Esophagus muscularis mucosa (tissue), 3 donors: ENCODE measurements around the gene NUP205.

Experiments
- POLR2A ChIP-seq: fragments of 450-650 bp; IDR thresholded peaks from one replicate; pipeline ENCODE4 v1.6.1; 2017; ENCODE audit warnings: antibody characterized with exemption, moderate library complexity, mild to moderate bottlenecking, low read depth
- POLR2AphosphoS5 ChIP-seq, 2 donors: sonication (generic); formaldehyde crosslinking; IDR thresholded peaks; one replicate each; pipeline ENCODE4 v1.6.1; 2017; ENCODE audit warnings: antibody characterized with exemption in 2 of 2
- TF ChIP-seq, protein P1 (sequence below), 3 experiments: fragments of 200-600 bp in 2 of 3; fragments of 450-650 bp in 1 of 3; sonication (generic) in 2 of 3; IDR thresholded peaks; one replicate each; pipeline ENCODE4 v1.5.1; 2017 to 2019; ENCODE audit warnings: antibody characterized with exemption in 3 of 3, mild to moderate bottlenecking in 2 of 3, moderate library complexity in 1 of 3

GRCh38 chr7:135662373-135663114, 104.8 kb downstream of the NUP205 start, which contains the start of gene STMP1:
- TF ChIP-seq POLR2A (peak; percentile 93), POLR2AphosphoS5 (IDR thresholded peaks at IDR 0.05) (peak; percentile 95 to 98)
- TF ChIP-seq, protein P1, sequence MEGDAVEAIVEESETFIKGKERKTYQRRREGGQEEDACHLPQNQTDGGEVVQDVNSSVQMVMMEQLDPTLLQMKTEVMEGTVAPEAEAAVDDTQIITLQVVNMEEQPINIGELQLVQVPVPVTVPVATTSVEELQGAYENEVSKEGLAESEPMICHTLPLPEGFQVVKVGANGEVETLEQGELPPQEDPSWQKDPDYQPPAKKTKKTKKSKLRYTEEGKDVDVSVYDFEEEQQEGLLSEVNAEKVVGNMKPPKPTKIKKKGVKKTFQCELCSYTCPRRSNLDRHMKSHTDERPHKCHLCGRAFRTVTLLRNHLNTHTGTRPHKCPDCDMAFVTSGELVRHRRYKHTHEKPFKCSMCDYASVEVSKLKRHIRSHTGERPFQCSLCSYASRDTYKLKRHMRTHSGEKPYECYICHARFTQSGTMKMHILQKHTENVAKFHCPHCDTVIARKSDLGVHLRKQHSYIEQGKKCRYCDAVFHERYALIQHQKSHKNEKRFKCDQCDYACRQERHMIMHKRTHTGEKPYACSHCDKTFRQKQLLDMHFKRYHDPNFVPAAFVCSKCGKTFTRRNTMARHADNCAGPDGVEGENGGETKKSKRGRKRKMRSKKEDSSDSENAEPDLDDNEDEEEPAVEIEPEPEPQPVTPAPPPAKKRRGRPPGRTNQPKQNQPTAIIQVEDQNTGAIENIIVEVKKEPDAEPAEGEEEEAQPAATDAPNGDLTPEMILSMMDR (IDR thresholded peaks at IDR 0.05): peak in 2 of 3 experiments; percentile 88 to 90
